Measurements from ENCODE around the gene GUCA2B.

The GUCA2B gene

GRCh38 chr1:42143896-42144710, 9.1 kb upstream of the GUCA2B start:
- peak; percentile 80 for DNase-seq

GRCh38 chr1:42144711-42145388, 8.4 kb upstream of the GUCA2B start:
- DNase-seq: peak; percentile 58

- DNase-seq: no peak
These were observed 7.9 kb upstream of the GUCA2B start for GRCh38 chr1:42145389-42145716.

DNA sequence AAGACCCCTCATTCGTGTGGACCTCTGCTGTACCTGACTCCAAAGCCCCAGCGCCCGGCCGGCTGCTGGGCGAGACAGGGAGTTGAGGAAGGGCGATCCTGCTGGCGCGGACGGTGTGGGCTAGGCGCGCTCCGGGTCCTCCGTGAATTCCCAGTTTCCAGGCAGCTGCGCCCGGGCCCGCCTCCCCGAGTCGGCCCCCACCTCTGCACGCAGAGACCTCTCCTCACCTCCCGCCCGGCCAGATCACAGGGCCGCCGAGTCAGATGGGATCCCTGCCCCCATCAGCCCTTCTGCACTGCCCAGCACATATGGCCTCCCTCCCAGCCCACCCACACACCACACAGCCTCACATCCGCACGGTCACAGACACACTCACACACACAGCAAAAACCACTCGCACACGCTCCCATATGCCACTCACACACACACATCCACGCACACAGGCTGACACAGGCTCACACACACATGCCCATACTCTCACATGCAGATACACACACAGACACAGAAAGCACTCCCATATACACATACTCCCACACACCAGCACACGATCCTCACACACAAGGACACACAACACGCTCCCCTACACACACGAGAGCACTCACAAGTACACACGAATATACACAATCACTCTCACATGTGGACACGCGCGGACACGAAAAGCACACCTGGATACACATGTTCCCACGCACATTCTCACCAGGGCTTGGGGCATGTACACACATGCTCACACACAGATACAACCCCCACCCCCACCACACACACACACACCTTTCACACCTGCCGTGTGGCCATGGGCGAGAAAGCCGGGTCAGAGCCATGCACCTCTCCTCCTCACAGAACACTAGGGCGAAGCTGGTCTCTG, 7.2 kb upstream of the GUCA2B start:
- DNase-seq: no peak

DNA sequence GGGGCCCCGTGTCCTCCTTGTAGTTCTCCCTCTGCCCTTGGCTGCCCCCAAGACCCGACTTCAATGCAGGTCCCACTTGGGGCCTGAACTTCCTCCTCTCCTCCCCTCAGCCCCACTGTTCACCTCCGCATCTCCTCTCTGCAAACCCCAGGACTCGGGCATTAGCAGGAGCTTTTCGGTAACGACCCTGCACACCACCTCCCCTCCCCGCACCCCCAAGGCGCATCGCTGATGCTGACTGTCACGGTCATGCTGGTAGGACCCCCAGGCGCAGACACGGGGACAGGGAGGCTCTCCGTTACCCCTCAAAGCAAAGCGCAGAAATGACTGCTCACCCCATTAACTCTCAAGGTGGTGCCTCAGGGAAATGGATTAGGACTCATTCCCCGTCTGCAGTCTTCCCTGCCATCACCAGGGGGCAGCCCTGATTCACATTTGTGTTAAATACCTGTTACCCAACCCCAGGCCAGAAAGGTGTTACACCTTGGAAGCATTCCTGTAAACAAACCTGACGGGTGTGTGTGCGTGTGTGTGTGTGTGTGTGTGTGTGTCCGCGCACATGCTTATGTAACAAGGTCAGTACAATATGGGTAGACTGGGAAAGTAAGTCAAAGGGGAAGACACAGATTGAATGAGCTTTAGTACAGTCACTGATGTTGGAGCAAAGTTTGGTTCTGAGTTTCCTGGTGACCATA, 6.4 kb upstream of the GUCA2B start:
- DNase-seq: peak; percentile 87

GRCh38 chr1:42148166-42148565, 5.0 kb upstream of the GUCA2B start:
- DNase-seq: no peak

DNA sequence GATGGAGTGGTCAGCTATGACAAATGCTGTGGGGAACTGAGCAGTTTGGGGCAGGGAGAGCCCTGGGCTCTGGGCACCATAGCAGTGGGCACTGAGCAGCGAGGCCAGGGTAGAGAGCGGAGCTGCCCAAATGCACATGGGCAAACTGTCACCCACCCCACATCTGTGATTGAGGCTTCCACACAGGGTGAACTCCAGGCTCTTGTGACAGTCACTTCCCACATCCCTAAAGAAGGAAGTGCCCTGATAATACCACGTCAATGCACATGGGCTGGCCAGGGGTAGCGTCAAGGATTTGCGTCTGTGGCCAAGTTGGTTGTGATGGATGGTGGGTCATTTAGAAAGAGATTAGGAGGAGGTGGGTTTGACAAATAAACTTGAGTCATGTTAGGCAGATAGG, 2.6 kb upstream of the GUCA2B start:
- no peak for DNase-seq

DNA sequence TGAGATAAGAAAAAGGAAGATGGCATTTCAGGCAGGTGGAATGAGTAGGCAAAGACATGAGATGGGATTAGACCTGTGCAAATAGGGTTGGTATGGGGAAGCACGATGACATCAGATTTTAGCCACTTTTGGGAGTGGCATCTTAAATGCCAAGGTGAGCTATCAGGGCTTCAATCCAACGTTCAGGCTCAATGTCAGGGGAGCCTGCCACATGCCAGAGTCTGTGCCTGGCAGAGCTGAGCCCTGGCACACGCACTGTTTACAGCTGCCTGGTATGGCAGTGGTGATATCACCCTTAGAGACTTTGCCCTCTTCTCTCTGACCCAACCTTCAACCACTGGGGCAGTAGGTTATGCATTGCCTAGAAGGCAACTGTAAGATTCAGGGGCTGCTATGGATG, 1.1 kb upstream of the GUCA2B start:
- no peak for DNase-seq

- no peak for DNase-seq
These were observed 414 bp downstream of the GUCA2B start for GRCh38 chr1:42153624-42154023.

DNA sequence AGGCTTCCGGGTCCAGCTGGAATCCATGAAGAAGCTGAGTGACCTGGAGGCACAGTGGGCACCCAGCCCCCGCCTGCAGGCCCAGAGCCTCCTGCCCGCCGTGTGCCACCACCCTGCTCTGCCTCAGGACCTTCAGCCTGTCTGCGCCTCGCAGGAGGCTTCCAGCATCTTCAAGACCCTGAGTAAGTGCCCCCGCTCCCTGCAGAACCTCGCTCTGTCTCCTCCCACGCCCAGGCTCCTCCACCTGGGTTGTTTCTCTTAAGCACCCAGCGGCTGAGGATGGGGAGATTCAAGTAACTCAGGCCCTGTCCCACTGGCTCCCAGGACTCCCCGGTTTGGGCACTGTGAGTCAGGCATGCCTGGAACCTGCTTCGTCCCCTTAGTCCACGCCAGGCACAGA, 1.5 kb downstream of the GUCA2B start:
- no peak for DNase-seq

- no peak for DNase-seq
These were observed 2.2 kb downstream of the GUCA2B start for GRCh38 chr1:42155362-42155761.

- peak; percentile 22 for DNase-seq
These were observed 4.5 kb downstream of the GUCA2B start for GRCh38 chr1:42157667-42158066.

GRCh38 chr1:42158189-42158588, 5.0 kb downstream of the GUCA2B start:
- no peak for DNase-seq

- DNase-seq: no peak
These were observed 9.0 kb downstream of the GUCA2B start for GRCh38 chr1:42162181-42162580.

- DNase-seq: no peak
These were observed 9.9 kb downstream of the GUCA2B start for GRCh38 chr1:42163114-42163513.

- no peak for DNase-seq
These were observed 10.6 kb downstream of the GUCA2B start for GRCh38 chr1:42163536-42164503.

DNA sequence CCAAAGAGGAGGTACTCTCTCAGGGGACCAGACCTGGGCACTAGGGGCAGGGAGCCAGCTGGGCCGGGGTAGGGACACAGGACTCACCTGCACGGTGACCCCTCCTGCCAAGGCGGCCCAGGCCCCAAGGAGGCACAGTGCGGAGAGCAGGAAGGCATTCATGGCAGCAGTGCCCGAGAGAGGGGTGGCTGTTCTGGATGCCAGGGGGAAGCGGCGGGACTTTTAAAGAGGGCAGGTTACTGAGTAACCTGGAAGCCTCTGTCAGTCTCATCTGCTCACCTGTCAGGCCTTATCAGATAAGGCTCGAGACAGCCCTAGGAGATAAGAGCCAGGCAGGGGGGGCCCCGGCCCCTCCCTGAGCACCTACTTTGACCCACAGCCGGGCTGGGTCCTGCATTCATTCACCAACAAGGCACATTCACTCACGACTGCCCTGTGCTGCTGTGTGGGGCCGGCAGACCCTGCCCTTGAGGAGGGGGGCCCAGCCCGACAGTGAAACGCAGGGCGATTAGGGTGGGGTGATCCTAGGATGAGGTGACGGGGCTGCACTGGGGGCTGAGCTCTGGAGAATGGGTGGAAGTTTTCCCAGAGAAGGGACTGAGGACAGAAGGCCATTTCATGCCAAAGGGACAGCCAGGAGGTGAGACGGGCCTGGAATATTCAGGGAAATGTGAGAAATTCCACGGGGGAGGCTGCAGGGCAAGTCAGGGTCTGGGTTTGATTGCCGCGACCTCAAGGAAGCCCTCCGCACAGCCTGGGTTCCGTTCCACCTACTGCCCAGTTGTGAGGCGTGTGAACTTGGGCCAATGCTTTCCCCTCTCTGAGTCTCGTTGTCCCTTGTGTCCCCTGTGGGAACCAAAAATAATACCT, 11.6 kb downstream of the GUCA2B start, which contains the start of gene GUCA2A:
TSS of gene GUCA2A (minus strand) at position 195 of the 870 bp plus-strand sequence. CDS start at position 162, 33 bp downstream.
- DNase-seq: no peak

- DNase-seq: peak; percentile 58
These were observed 12.5 kb downstream of the GUCA2B start for GRCh38 chr1:42165511-42166210.

DNA sequence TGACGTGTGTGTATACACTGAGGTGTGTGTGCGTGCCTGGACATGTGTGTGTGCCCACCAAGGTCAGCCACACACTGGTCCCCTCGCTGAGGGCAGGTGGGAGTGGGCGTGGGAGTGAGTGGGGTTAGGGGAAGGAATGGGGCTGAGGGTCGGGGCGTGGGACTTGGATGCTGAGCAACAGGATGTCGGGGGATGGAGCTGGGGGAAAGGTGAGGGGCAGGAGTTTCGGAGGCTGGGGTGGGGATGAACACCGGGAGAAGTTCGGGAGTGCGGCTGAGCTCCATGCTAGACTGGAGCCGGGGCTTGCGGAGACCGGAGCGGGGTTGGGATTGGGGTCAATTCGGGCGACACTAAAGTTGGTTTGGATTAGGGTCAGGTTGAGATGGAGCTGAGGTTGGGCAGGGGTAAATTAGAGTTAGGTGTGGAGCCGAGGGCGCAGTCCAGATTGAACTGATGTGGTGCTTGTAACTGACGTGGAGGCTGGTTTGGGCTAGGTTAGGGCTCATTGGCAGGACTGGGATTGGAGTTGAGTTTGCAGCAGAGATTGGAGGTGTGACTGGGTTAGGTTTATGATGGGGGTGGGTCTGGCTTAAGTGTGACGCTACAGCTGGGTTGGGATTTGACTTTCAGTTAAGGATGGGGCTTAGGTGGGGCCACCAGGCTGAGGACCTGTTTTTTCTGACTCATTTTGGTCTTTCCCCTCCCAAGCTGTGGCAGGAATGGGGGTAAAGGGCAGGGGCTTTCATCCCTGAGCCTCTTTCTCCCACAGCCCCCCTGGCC, 14.6 kb downstream of the GUCA2B start:
- peak; percentile 49 for DNase-seq

Data from NCI-H82 (cell line).